NK-92 treated with Interleukin-12 subunit alpha and Interleukin-12 subunit beta, amount 100 ng/mL, for 24 hours (cell line): Measurements from ENCODE around the gene TMEFF2.
"Not testable (repeated sequence)": the region's sequence is repeated elsewhere in the genome, so short reads cannot be mapped to it uniquely, and the experiment has no call there.

Source experiments
- DNase-seq: peaks from one replicate; lab custom pipeline; 2025; lab: John Stamatoyannopoulos, UW

Gene TMEFF2

DNA sequence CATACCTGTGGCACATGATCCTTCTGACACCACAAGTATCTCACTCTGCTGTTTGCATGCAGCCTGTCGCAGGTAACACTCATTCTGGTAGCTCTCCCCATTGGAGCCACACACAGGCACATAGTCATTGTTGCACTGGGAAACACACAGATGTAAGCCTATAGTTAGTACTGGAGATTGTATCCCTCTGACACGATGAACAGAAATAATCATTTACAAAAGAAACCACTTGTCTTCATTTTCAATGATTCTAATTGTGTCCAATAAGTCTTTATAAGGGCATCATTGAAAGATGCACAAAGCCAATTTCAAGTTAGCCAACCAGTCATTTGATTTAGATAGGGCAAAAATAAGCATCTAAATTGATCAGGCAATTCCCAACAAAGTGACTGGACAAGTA, 10.4 kb downstream of the TMEFF2 start:
- DNase-seq = no peak

DNA sequence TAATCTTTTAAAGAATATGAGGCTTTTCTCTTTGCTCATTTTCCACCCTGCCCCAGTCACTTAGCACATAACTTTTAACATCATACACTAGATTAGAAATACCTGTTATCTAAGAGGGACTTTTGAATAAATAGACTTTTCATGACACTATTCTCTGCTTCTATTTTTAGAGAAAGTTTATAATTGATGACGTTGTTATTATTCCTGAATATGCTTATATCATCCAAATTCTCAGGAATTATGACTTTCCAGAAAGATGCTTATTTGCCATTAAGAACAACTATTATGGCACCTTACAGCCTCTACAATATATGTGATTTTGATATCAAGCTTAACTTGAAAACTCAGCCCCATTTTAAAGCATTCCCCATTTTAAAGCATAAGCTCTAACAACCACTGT, 11.4 kb downstream of the TMEFF2 start:
- no peak for DNase-seq

DNA sequence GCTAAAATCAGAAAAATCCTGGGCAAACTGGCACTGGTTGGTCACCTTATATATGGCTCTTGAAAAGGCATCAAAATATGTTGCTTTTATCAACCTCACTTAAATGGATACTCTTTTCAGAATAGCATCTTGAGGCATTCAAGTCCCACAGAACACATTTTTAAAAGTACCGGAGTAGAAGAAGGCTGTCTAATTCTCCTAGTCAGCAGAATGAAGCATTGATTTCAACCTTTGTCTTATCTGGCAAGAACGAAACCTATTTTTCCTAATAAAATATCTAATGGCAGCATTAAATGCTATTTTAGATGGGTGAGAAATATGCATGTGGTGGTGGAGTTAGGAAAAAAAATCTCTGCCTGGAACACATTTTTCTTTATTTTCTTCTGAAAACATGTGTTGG, 27.8 kb downstream of the TMEFF2 start:
- DNase-seq = no peak

DNA sequence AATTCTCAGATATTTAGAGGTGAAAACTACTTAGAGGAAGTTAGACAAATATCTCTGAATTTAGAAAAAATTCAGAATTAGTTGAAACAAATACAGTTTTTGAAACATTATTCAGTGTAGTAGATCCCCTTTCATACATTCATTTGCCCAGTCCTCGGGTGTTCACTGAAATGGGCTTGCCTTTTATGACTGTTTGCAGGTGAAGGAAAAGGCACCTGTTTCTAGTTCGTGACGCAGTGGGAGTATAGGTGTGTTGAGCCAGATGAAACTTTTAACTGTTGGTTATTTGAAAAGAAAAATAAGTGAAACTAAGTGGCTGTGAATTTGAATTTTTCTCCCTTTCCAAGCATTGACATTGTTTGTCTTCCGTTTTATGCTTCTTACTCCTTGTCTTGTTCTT, 28.9 kb downstream of the TMEFF2 start:
- DNase-seq = no peak

DNA sequence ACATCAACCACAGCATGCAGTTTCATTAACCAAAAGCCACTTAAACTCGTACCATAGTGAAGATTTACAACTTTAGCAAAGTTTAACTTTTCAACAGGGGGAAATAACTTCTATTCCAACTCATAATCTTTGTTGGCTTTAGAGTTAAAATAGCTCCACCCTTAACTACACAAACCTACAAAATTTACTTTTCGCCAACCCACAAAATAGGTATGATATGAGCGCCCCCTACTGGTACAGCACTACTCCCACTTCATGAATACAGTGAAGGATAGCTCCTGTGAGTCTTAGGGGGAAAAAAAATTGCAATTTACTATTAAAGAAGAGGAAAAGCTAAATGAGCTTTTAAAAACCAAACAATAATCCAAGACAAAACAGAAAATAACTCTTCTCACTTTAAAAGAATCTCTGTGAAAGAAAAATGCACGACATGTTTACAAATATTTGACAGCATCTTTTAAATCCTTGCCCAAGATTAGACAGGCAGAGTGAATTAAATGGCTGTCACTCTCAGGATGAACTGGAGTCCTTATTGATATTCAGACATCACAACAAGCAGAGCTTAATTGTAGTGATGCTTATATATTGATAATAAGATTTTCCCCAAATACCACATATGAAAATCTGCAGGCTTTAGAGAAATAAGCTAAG, 32.2 kb downstream of the TMEFF2 start:
- peak; percentile 28 for DNase-seq

DNA sequence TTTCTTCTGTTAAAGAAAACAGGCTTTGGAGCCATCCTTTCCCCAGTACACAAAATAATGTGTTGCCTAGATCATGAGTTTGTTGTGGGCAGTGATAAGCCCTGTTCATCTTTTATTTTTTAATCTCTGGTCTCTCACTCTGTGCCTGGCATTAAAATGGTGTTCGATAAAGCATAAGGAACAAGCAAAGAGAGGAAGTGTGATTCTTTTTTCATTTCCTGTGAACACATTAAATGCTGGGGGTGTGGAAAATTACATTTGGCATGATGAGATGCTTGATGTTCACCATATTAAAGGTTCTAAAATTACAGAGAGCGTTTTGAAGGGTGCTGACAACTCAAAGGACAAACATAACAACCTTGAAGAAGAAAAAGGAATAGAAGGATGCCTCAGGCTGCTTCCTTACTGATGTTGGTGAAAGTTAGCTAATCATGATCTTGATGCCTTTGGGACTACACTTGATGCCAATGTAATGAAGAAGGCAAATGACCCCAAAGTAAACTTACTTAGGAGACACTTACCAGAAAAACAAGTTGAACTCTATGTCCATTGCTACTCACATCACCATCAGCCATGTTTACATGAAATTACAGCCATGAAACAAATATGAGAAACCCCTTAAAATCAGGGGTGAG, 33.0 kb downstream of the TMEFF2 start:
- no peak for DNase-seq

DNA sequence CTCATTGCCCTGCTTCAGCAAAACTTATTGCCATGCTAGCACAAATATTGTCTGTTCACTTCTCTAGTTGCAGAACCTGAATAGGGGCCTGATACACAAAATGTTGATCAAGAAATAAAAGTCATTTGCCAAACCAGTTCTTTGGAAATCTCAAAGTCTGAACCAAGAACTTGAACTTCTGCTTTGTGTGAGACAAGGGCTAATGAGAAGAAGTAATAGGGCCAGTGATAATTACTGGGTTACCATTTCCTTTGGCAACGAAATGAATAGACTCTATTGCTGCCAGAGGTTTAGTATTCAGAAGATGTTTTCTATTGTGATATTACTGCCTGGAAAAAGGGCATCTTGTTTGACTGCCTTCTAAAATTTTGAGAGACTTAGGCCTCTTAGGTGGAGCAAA, 35.0 kb downstream of the TMEFF2 start:
- DNase-seq = no peak

DNA sequence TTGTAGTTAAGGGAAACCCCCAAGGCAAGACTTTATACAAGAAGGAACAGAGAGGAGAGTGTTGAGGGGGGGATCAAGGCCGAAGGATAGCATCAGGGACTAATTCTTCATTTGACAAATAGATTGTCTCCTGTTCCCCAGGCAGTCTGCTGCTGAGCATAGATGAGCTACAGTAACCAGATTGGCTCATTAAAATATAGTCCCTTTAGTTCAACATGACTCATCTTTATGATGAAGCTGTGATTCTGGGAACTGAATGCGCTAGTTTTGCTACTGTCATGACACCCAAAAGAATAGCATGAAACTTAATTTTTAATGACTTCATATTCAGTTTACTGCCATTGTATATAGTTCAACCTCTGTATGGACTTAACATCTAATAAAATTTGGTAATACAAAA, 35.5 kb downstream of the TMEFF2 start:
- DNase-seq = no peak

DNA sequence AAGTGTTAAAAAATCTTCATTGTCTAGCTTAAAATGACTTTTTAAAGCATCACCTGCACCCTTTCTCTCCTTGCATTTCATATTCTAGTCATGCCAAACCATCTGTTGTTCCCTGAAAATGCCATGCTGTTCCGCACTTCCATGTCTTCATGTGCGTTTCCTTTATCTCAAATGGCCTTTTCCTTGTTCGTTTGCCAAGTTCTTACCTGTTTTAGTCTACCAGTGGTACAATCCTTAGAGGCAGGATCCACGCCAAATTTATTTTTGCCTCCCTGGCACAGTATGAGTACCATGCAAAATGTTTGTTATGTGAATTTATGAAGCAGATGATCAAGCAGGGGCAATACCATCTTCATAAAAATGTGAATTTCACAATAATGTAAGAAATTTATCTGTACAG, 37.0 kb downstream of the TMEFF2 start:
- DNase-seq = no peak

DNA sequence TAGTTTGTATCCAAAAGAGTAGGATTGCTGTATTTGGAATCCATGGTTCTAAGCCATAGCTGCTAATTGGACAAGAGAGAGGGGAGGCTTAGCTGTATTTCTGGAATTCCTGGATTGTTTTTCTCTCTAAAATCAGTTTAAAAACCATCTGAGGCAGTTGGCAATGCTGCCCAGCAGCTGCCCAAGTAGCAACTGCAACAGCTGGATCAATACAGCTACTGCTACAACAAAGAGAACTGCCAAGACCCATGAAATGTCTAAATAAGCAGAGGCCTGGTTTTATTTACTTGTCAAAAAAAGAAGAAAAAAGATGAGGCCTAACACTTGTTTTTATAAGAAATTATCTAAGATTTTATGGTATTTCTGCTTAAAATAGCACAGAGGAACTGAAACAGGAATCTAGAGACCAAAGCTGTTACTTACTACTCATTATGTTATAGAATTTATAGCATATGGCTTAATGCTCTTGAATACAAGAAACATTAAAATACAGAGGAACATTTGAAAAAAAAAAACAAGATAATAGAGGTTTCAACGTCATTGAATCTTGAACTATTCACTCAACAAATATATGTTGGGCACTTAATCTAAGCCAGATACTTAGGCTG, 39.1 kb downstream of the TMEFF2 start:
- no peak for DNase-seq

DNA sequence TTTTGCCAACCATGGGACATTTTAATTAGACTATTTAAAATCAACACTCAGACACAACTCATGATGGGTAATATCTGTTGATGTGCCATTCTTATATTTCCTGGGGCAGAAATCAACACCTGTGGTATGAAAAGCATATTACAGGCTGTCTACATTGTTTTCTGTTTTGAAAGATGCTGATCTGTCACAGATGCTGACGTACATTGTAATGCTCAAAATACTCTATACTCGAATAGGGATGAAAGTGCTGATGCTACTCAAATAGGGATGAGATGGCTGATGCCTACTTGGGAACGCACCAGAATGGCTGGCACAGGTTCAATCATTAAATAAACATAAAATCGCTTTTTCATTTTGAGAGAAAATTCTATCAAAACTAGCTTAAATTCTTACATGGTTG, 41.2 kb downstream of the TMEFF2 start:
- no peak for DNase-seq

DNA sequence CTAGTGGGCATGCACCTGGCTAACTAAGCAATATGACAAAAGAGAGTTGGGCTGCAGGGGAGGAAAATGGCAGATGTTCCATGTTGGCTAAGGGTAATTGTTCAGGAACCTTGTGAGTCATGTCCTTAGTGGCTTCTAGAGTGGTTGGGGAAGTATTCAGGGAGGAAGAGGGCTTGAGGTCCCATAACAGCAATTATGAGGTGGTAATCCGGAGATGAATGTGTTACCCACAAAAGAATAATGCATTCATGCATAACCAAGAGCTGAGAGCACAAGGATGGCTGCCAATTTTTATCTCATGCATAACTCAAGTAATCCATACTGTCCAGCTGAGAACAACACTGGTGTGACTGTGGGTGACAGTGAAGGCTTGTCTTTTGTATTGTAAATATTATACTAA, 42.9 kb downstream of the TMEFF2 start:
- no peak for DNase-seq

DNA sequence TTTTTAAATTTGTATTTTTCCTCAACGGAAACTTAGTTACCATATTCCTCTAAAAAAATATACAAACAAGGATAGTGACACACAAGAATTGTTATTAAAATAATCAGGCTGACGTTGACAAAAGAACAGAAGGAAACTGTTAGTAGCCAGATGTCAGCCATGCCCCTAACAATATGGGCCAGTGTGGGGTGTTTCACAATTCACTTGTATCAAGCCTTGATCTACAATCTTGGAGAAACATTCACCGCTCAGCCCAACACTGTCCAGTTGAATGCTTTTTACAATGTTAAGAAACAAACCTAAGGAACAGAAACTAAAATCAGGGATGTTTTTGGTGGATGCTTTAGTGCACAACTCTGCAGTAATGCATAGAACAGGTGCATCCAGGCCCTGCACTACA, 44.6 kb downstream of the TMEFF2 start:
- DNase-seq = no peak

DNA sequence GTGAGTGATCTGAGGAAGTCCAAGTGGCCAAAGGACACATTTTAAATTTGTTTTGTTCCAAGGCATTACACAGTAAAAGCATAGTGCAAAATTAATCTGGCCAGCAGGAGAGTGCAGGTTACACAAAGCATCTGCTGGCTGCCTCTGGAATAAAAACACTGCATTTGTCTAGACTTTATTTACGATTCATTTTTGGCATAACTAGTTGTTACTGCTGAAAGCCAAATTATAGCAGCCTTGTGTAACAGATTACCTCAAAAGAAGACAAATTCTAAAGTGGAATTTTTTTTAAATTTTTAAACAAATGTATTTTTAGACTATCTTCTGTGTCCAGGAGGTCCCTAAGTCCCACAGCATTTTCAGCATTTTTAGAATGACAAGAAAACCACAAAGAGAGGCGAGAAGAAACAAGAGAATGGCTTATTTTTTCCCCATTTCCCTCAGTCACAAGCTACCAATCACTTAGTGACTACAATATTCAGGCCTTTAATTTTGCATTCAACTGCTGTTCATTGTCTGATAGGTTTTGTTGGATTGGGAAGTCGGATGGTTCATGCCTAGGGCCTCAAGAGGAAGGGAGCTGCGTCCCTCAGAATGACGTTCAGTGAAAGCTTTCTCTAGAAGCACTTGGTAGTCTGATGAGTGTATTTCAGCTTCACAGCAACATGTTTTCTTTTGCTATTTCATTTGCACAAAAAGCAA, 46.0 kb downstream of the TMEFF2 start:
- no peak for DNase-seq

DNA sequence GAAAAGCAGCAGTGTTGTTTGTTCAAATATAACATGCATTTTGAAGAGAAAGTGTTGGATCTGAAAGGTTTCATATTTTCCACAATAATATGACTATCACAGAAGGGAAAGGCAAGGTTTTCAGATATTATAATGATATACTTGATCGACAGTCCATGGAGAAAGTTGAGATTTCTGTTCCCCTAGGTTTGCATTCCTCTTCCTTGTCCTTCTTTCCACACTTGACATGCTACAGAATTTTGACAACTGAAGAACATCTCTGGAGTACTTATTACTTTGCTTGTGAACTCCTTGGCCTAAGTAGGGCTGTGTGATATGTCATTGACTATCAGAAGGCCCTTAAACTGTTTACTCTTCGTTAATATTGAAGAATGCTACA, 46.5 kb downstream of the TMEFF2 start:
- no peak for DNase-seq

DNA sequence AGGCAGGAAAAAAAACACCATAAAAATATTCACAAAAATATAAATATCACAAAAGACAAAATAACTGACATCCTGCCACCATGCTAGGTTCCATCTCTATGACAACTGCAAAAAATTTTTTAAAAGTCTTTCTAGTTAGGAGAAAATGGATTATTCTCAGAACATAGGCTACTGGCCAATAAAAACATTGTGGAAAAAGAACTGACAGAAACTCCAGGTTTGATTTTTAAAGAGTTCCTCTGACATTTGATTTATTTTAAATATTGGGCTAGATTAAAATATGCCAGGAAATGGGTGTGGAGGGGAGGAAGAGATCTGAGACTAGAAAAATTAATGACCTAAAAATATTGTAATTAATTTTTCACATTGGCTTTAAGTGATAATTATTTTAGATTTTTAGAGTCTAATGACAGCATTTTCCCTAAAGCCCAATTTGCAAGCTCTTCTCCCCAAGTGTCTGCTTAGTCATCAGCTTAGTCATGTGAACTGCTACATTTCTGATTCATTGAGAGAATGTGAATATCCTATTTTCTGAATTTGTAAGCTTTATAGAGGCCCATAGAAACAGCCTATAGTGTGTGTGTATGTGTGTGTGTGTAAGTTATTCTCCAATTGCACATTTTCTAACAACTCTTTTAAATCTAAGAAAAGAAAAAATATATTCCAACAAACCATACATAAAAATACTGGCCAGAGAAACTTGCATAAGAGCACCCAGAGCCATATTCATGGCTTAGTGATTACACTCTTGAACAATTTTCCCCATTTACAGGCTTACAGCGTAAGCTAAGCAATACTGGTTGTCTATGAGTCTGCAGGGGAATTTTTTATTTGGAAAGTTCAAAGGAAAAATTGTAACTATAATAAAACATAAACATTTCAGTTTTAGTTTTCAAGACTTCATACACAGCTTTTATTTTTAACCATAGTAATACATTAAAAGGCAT, 48.4 kb downstream of the TMEFF2 start:
- no peak for DNase-seq

DNA sequence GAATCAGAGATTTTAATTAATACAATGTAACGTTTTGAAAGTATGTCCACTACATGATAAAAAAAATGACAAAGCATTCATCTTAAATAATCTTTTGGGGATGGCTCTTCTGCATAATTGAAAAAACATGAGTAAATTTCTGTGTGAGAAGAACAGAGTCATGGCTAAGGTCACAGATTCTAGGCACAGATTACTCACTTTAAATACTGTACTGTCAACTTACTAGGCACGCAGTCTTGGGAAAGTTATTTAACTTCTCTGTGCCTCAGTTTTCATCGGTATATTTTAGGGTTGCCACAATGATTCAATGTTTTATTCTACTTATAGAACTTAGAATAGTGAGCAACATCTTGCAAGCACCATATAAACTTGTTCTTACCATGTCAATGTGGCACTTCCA, 49.2 kb downstream of the TMEFF2 start:
- no peak for DNase-seq

DNA sequence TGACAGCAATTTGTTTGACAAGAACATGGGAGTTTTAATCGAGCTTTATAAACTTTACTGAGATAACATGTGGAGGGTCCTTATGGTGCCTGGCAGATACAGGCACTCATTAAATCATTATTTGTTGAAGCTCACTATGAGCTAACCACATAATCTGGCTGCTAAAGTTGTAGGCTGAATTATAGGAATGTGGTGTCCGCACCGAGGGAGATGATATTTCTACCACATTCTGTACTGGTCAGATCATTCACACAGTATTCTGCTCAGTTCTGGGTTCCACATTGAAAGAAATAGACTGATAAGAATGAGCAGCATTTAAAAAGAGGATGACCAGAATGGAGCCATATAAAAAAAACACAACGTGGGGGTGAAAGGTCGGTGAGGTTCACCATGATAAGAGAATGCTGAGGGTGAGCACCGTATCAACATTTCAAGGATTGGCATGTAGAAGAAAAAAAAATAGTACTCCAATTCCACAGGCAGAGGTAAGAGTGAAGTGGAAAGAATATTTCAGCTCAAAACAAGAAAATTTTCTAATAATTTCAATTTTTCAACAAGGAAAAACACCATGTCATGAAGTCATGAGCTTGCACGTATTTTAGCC, 54.4 kb downstream of the TMEFF2 start:
- no peak for DNase-seq

DNA sequence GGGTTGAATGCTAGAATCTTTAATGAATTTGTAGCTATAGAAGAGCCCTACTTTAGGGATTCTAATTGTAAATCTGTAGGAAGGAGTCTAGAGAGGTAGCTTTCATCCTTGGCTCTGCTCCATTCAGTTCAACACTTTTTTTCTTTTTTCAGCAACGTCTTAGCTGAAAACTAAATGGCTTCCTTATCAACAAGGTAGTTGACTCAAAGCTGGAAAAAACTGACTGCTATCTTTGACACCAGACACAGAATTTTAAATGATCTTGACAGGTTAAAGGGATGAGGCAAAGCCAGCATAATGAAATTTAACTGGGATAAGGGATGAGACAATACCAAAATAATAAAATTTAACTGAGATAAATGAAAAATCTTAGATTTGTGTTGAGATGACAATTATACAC, 54.9 kb downstream of the TMEFF2 start:
- DNase-seq = no peak

DNA sequence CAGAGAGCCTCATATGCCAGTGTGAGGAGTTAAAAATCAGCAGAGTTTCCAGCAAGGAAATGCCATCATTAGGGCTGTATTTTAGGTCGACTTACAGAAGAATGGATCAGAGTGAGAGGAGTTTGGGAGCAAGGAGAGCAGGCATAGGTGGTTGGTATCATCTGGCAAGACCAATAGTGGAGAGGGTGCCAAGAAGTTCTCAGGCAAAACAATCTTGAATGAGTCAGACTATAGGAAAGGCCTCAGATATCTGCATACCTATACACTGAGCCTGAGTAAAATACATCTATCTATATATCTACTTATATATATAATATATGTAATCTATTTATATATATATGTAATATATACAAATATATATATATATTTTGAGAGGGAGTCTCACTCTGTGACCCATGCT, 57.3 kb downstream of the TMEFF2 start:
- no peak for DNase-seq

DNA sequence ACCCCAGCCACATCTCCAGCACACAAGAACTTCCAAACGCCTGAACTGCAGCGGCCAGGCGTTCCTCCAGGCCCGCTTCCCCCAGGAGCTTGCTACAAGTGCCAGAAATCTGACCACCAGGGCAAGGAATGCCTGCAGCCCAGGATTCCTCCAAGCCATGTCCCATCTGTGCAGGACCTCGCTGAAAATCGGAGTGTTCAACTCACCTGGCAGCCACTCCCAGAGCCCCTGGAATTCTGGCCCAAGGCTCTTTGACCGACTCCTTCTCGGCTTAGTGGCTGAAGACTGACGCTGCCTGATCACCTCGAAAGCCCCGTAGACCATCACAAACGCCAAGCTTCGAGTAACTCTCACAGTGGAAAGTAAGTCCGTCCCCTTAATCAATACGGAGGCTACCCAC, 62.1 kb downstream of the TMEFF2 start:
- DNase-seq = not testable (repeated sequence)

DNA sequence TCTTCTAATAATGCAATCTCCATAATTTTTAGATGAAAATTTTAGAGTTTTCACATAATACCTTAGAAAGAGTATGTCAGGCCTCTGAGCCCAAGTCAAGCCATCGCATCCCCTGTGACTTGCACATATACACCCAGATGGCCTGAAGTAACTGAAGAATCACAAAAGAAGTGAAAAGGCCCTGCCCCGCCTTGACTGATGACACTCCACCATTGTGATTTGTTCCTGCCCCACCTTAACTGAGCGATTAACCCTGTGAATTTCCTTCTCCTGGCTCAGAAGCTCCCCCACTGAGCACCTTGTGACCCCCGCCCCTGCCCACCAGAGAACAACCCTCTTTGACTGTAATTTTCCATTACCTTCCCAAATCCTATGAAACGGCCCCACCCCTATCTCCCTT, 64.4 kb downstream of the TMEFF2 start:
- DNase-seq = not testable (repeated sequence)
